Measurements from ENCODE around the gene SCAF11. TPM values are rescaled to one million over a fixed set of nuclear protein-coding genes. Genes with fewer than 3 reads are reported as not detected.

The SCAF11 gene
- total and polyA plus RNA-seq, 2 experiments from 2014 or later, result 77.0 to 84.8 TPM

GRCh38 chr12:45975506-45975905 lies 14.9 kb downstream of the SCAF11 start (continued):
- TF ChIP-seq ZNF462 (CRISPR knock-in tag; IDR thresholded peaks at IDR 0.05) (no peak), JUNB (IDR thresholded peaks at IDR 0.05; ENCODE audit: unreplicated experiment) (no peak), REST (IDR thresholded peaks at IDR 0.05; ENCODE audit: unreplicated experiment) (no peak), ZNF114 (CRISPR knock-in tag; IDR thresholded peaks at IDR 0.05) (no peak), EZH2phosphoT487 (IDR thresholded peaks at IDR 0.05; ENCODE audit: unreplicated experiment) (no peak), NANOG (IDR thresholded peaks at IDR 0.05; ENCODE audit: borderline replicate concordance) (no peak), STAT1 (IDR thresholded peaks at IDR 0.05; ENCODE audit: unreplicated experiment) (no peak)
